NCI-H1930 (cell line): ENCODE data around the gene SLC25A30.
"Not testable (repeated sequence)": the region's sequence is repeated elsewhere in the genome, so short reads cannot be mapped to it uniquely, and the experiment has no call there.

Source experiments
- DNase-seq, 2 experiments: peaks; one replicate each; lab custom pipeline; 2025; lab: John Stamatoyannopoulos, UW

SLC25A30 gene

DNA sequence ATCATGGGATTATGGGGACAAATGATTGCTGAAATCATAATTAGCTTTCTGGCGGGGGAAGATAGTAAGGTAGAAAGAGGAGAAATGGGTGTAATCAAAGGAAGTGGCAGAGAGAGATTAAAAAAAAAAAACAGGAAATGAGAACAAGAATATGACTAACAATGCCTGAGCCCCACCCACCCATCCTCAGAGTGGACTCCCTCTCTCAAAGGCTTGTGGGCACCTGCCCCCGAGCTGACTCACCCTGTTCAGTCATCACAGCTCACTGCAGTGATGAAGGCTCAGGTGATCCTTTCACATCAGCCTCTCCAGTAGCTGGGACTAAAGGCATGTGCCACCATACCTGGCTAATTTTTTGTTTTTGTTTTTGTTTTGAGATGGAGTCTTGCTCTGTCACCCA is 50.8 kb downstream of the SLC25A30 start:
- DNase-seq: no peak

DNA sequence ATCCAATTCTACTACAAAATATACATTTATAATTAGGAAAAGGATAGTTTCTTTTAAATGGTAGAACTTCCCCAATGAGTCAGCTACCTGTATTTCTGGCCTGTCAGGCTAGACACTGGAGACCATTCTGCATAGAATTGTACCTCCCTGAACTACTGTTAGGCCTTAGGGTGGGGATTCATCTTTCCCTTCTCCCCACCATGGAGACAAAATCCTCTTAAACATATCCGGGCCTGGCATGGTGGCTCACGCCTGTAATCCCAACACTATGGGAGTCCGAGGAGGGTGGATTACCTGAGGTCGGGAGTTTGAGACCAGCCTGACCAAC is 52.7 kb downstream of the SLC25A30 start:
- no peak for DNase-seq

- DNase-seq: no peak
Observed at GRCh38 chr13:45364876-45365557, 53.2 kb downstream of the SLC25A30 start.

GRCh38 chr13:45362939-45363338 is 55.2 kb downstream of the SLC25A30 start:
- no peak for DNase-seq

- DNase-seq: no peak
Observed at GRCh38 chr13:45361596-45362206, 56.5 kb downstream of the SLC25A30 start.

DNA sequence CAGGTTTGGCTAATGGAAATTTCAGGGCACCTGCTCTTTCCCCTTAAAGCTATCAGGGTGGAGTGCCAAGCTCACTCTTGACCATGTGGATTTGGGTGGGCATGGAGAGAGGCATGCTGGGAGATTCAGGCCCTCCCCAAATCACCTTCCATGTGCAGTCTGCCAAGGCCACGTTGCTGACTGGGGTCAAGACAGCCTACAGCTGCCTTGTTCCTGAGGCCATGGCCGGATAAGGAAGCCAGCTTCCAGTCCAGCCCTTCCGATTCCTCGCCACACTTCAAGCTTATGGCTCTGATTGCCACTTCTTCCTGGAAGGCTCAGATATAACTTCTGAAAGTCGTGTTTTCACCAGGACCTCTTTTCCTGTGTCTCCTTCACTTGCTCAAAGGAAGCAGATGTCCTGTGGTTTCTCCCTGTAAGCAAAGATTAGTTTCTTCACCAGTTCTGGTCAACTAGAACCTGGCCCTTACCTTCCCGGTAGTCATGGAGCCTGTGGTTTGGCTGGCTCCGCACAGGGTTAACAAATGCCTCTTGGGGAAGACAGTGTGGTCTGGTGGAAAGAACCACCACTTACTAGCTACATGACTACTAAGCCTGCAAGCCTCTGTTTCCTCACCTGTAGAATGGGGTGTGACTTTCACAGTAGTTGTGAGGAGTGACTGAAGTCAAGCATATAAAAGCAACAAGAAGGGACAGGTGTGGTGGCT is 61.1 kb downstream of the SLC25A30 start:
- no peak for DNase-seq

DNA sequence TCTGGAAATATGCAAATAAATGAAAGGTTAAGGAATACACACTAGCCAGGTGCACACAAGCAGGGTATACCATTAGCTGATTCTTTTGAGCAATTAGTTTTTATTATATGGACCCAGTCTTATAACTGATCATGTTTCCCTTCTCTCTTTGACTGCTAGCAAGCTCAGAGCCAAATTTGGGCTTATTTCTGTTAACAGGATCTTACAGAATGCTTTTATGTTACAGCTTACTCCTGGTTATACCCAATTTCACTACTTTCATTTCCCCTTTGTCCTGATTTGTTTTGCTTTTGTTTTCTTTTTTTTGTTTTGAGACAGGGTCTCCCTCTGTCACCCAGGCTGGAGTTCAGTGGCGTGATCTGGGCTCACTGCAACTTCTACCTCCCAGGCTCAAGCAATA is 64.3 kb downstream of the SLC25A30 start:
- DNase-seq: no peak

- no peak for DNase-seq
Observed at GRCh38 chr13:45352031-45352430, 66.1 kb downstream of the SLC25A30 start.

DNA sequence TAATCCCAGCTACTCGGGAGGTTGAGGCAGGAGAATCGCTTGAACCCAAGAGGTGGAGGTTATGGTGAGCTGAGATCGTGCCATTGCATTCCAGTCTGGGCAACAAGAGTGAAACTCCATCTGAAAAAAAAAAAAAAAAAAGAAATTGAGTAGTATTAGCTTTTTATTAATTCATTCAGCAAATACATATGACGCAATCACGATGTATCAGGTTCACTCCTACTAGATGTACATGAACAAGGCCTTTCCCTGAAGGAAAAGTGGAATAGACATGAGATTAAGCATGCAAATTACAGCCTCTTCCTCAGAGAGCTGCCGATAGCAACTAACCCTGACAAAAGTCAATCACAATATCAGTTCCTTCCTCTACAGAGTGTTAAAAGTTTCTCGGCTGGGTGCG is 68.0 kb downstream of the SLC25A30 start:
- no peak for DNase-seq

GRCh38 chr13:45349438-45349837 is 68.7 kb downstream of the SLC25A30 start:
- no peak for DNase-seq

GRCh38 chr13:45344064-45344463 is 74.1 kb downstream of the SLC25A30 start:
- not testable (repeated sequence) for DNase-seq
